ENCODE data around the gene DACH1. TPM values are rescaled to one million over a fixed set of nuclear protein-coding genes. Genes with fewer than 3 reads are reported as not detected.
"Not testable (repeated sequence)": the region's sequence is repeated elsewhere in the genome, so short reads cannot be mapped to it uniquely, and the experiment has no call there.

DACH1 gene
- 1 to 10 TPM; 1.0 to 6.3 (median 2.4) TPM for total RNA-seq

DNA sequence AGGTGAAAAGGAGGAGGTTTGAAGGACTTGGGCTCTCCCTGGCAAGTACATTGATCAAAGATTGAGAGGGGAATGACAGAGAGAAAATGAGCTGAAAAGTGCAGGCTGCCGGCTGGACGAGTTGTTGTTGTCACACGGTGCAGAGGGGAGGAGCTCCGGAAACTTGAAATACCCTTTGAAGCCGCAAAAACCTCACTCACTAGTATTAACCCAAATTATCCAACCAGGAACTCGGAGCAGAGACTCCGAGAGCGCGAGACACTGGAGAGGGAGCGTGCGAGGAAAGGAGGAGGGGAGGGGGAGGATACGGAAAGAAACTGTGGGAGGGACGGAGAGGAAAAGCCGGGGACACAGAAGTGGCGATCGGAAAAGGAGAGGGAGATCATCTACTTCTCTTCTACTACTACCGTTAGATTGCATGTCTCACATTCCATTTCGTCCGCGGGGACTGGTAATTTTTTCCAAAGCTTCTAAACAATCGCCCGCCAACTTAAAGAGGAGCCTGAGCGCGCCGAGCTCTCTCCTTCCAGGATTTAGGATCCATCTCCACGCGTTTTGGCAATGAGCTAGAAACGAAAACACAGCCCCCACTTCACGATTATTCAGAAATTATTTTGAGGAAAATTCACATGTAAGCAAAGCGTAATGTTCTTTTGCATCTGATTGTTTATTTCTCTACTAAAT lies at the start of gene DACH1:
TSS of gene DACH1 (minus strand) at position 74 of the 684 bp plus-strand sequence.
- H3K27ac ChIP-seq: peak within 1 kb of the TSS; percentile 65
- peak; percentile 39 to 73 for DNase-seq (ENCODE audit: low spot score in 2 of 2)
- H3K9me3 ChIP-seq: no peaks in the 10 kb centered on the region
- H3K4me3 ChIP-seq: peak within 1 kb of the TSS; percentile 62
- peaks cover 65% of the 10 kb centered on the region for H3K27me3 ChIP-seq
- WGBS: 2% methylated on average over 30 of the region's 30 CpGs
- H3K4me1 ChIP-seq: peaks cover 34% of the 10 kb centered on the region
- TF ChIP-seq EP300 (IDR thresholded peaks at IDR 0.05): no peak
- TF ChIP-seq POLR2AphosphoS5 (IDR thresholded peaks at IDR 0.05): no peak
- TF ChIP-seq, protein P1, sequence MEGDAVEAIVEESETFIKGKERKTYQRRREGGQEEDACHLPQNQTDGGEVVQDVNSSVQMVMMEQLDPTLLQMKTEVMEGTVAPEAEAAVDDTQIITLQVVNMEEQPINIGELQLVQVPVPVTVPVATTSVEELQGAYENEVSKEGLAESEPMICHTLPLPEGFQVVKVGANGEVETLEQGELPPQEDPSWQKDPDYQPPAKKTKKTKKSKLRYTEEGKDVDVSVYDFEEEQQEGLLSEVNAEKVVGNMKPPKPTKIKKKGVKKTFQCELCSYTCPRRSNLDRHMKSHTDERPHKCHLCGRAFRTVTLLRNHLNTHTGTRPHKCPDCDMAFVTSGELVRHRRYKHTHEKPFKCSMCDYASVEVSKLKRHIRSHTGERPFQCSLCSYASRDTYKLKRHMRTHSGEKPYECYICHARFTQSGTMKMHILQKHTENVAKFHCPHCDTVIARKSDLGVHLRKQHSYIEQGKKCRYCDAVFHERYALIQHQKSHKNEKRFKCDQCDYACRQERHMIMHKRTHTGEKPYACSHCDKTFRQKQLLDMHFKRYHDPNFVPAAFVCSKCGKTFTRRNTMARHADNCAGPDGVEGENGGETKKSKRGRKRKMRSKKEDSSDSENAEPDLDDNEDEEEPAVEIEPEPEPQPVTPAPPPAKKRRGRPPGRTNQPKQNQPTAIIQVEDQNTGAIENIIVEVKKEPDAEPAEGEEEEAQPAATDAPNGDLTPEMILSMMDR (IDR thresholded peaks at IDR 0.05): no peak
- TF ChIP-seq POLR2A (IDR thresholded peaks at IDR 0.05): no peak
- H3K36me3 ChIP-seq: no peaks in the 10 kb centered on the region

DNA sequence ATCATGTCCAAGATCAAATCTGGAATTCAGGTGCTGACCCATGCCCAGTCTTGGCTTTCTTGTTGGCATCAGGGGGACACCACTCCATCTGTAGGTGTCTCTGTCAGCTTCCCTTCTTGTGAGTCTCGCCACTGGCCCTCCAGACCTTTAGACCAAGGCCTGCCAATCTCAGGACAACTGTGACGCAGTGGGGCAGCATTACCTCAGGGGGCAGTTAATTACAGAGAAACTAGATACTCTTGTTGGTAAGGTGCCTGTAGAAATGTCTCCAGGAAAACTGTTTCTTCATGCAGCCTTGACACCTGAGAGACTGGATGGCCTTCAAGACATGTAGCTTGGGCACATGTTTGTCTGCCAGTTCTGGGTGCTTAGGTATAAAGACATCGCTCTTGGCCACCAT lies 46.7 kb upstream of the DACH1 start:
- no peaks in the 10 kb centered on the region for H3K4me1 ChIP-seq
- H3K9me3 ChIP-seq: no peaks in the 10 kb centered on the region
- no peaks in the 10 kb centered on the region for H3K36me3 ChIP-seq
- TF ChIP-seq, protein P1 (IDR thresholded peaks at IDR 0.05): no peak
- TF ChIP-seq POLR2AphosphoS5 (IDR thresholded peaks at IDR 0.05) (no peak), POLR2A (IDR thresholded peaks at IDR 0.05) (no peak), EP300 (IDR thresholded peaks at IDR 0.05) (no peak)
- DNase-seq (ENCODE audit: low spot score in 2 of 2): no peak
- no peak overlapping the region for H3K27ac ChIP-seq
- H3K27me3 ChIP-seq: no peaks in the 10 kb centered on the region
- WGBS: 91% methylated on average over 3 of the region's 3 CpGs
- H3K4me3 ChIP-seq: no peak overlapping the region

GRCh38 chr13:71912524-71912923 lies 45.5 kb upstream of the DACH1 start:
- no peak overlapping the region for H3K4me3 ChIP-seq
- H3K9me3 ChIP-seq: no peaks in the 10 kb centered on the region
- H3K27me3 ChIP-seq: no peaks in the 10 kb centered on the region
- no peak for DNase-seq (ENCODE audit: low spot score in 2 of 2)
- no peaks in the 10 kb centered on the region for H3K4me1 ChIP-seq
- no peak overlapping the region for H3K27ac ChIP-seq
- H3K36me3 ChIP-seq: no peaks in the 10 kb centered on the region
- TF ChIP-seq EP300 (IDR thresholded peaks at IDR 0.05): no peak
- no peak for TF ChIP-seq POLR2A (IDR thresholded peaks at IDR 0.05)
- no peak for TF ChIP-seq POLR2AphosphoS5 (IDR thresholded peaks at IDR 0.05)
- TF ChIP-seq, protein P1 (IDR thresholded peaks at IDR 0.05): no peak

DNA sequence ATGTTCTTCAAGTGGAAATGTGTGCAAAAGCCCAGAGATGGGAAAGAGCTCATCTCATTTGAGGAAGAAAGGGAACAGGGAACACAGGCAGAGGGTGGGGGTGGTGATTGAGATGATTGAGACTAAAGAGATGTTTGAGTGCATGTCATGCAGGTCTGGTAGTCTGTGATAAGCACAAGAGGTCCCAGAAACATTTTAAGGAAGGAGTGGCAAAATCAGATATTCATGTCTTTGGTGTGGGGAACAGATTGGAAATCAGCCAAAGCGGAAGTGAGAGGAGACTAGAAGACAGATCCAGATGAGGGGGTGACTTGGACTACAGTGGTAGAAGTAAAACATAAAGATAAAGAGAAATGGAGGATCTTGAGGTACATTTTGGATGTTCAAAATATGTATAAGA lies 39.4 kb upstream of the DACH1 start:
- 80% methylated on average over 1 of the region's 1 CpG for WGBS
- TF ChIP-seq, protein P1 (IDR thresholded peaks at IDR 0.05): no peak
- no peak for TF ChIP-seq POLR2AphosphoS5 (IDR thresholded peaks at IDR 0.05)
- TF ChIP-seq POLR2A (IDR thresholded peaks at IDR 0.05): no peak
- no peak for TF ChIP-seq EP300 (IDR thresholded peaks at IDR 0.05)
- no peaks in the 10 kb centered on the region for H3K27me3 ChIP-seq

GRCh38 chr13:71902676-71903075 lies 35.7 kb upstream of the DACH1 start:
- Histone ChIP-seq H3K9me3 (no peaks in the 10 kb centered on the region), H3K4me1 (no peaks in the 10 kb centered on the region), H3K4me3 (no peak overlapping the region), H3K27ac (no peak overlapping the region), H3K36me3 (no peaks in the 10 kb centered on the region), H3K27me3 (no peaks in the 10 kb centered on the region)
- DNase-seq (ENCODE audit: low spot score in 2 of 2): no peak
- TF ChIP-seq, protein P1 (IDR thresholded peaks at IDR 0.05): no peak
- TF ChIP-seq POLR2A (IDR thresholded peaks at IDR 0.05): no peak
- no peak for TF ChIP-seq POLR2AphosphoS5 (IDR thresholded peaks at IDR 0.05)
- no peak for TF ChIP-seq EP300 (IDR thresholded peaks at IDR 0.05)
- 78% methylated on average over 1 of the region's 1 CpG for WGBS

More for the DNA sequence above, 39.4 kb upstream of the DACH1 start:
- no peaks in the 10 kb centered on the region for H3K4me1 ChIP-seq
- H3K4me3 ChIP-seq: no peak overlapping the region
- no peak for DNase-seq (ENCODE audit: low spot score in 2 of 2)
- H3K9me3 ChIP-seq: no peaks in the 10 kb centered on the region
- H3K36me3 ChIP-seq: no peaks in the 10 kb centered on the region
- H3K27ac ChIP-seq: no peak overlapping the region

GRCh38 chr13:71893506-71893905 lies 26.5 kb upstream of the DACH1 start:
- not testable (repeated sequence) for H3K9me3 ChIP-seq; H3K27me3 ChIP-seq; H3K27ac ChIP-seq; DNase-seq (ENCODE audit: low spot score in 2 of 2); H3K4me1 ChIP-seq; H3K36me3 ChIP-seq; H3K4me3 ChIP-seq
- 88% methylated on average over 3 of the region's 3 CpGs for WGBS

All from suprapubic skin (tissue), 4 donors.